Mesenchymal stem cell (in vitro differentiated cells and primary cell): ENCODE data around the gene TAF11L2.
"Not testable (repeated sequence)": the region's sequence is repeated elsewhere in the genome, so short reads cannot be mapped to it uniquely, and the experiment has no call there.

Experiments
- DNase-seq: peaks from one replicate; pipeline ENCODE4 v3.0.0-alpha.2; 2013
- H2AFZ ChIP-seq: one replicate; pipeline ENCODE4 v1.6.1; 2013; ENCODE audit warnings: low read depth, mild to moderate bottlenecking, control low read depth, inconsistent platforms, low read length, moderate library complexity
- H2AK5ac ChIP-seq: 2 replicates; pipeline ENCODE4 v1.6.1; 2013; ENCODE audit warnings: low read length, moderate library complexity, mild to moderate bottlenecking, inconsistent platforms; ENCODE audit not compliant: severe bottlenecking
- H2BK120ac ChIP-seq: one replicate; pipeline ENCODE4 v1.6.1; 2013; ENCODE audit warnings: low read depth, mild to moderate bottlenecking, inconsistent platforms, low read length, moderate library complexity
- H2BK12ac ChIP-seq, 2 experiments: one replicate each; pipeline ENCODE4 v1.6.1; 2013; ENCODE audit warnings: inconsistent platforms in 2 of 2, low read length in 2 of 2, mild to moderate bottlenecking in 2 of 2, moderate library complexity in 2 of 2, control low read depth in 1 of 2
- H2BK15ac ChIP-seq: one replicate; pipeline ENCODE4 v1.6.1; 2013; ENCODE audit warnings: mild to moderate bottlenecking, low read depth, inconsistent platforms; ENCODE audit not compliant: poor library complexity, severe bottlenecking
- H2BK5ac ChIP-seq: 2 replicates; pipeline ENCODE4 v1.6.1; 2013; ENCODE audit warnings: low read depth, mild to moderate bottlenecking, low read length, control low read depth, inconsistent platforms; ENCODE audit not compliant: poor library complexity, severe bottlenecking
- H3K14ac ChIP-seq, 2 experiments: one replicate each; pipeline ENCODE4 v1.6.1; 2013; ENCODE audit warnings: inconsistent platforms in 2 of 2, low read length in 2 of 2, control low read depth in 1 of 2, mild to moderate bottlenecking in 1 of 2, moderate library complexity in 1 of 2
- H3K18ac ChIP-seq, 2 experiments: one replicate each; pipeline ENCODE4 v1.6.1; 2013; ENCODE audit warnings: inconsistent platforms in 2 of 2, low read length in 2 of 2, control low read depth in 1 of 2, low read depth in 1 of 2, mild to moderate bottlenecking in 1 of 2
- H3K23ac ChIP-seq, 2 experiments: one replicate each; pipeline ENCODE4 v1.6.1; 2013; ENCODE audit warnings: inconsistent platforms in 2 of 2, low read length in 2 of 2, mild to moderate bottlenecking in 2 of 2, moderate library complexity in 2 of 2, control low read depth in 1 of 2
- H3K27ac ChIP-seq: 2 replicates; pipeline ENCODE4 v1.5.1; 2013; ENCODE audit warnings: mild to moderate bottlenecking, moderate library complexity, low read length, control low read depth, inconsistent platforms; ENCODE audit not compliant: poor library complexity, severe bottlenecking
- H3K27me3 ChIP-seq, 2 experiments: 2 replicates each; pipeline versions ENCODE4 v1.6.1 to v1.7.0; 2013; ENCODE audit warnings: low read length in 2 of 2, mild to moderate bottlenecking in 2 of 2, moderate library complexity in 2 of 2, control low read depth in 1 of 2, inconsistent platforms in 1 of 2; ENCODE audit not compliant: control insufficient read depth in 1 of 2, insufficient read depth in 1 of 2
- H3K36me3 ChIP-seq, 2 experiments: 2 replicates each; pipeline versions ENCODE4 v1.6.1 to v1.7.0; 2013; ENCODE audit warnings: low read length in 2 of 2, control low read depth in 1 of 2, inconsistent platforms in 1 of 2, low read depth in 1 of 2, mild to moderate bottlenecking in 1 of 2; ENCODE audit not compliant: insufficient read depth in 2 of 2, control insufficient read depth in 1 of 2
- H3K4ac ChIP-seq, 2 experiments: one replicate each; pipeline ENCODE4 v1.6.1; 2013; ENCODE audit warnings: inconsistent platforms in 2 of 2, low read length in 2 of 2, mild to moderate bottlenecking in 2 of 2, moderate library complexity in 2 of 2, control low read depth in 1 of 2, low read depth in 1 of 2
- H3K4me1 ChIP-seq: 2 replicates; pipeline ENCODE4 v1.6.1; 2013; ENCODE audit warnings: low read depth, low read length, control low read depth; ENCODE audit not compliant: control insufficient read depth, insufficient read depth
- H3K4me2 ChIP-seq: 2 replicates; pipeline ENCODE4 v1.6.1; 2013; ENCODE audit warnings: low read length, mild to moderate bottlenecking, inconsistent platforms; ENCODE audit not compliant: poor library complexity, severe bottlenecking
- H3K4me3 ChIP-seq, 2 experiments: 2 replicates each; pipeline versions ENCODE4 v1.5.1 to v1.7.0; 2013; ENCODE audit warnings: low read length in 2 of 2, mild to moderate bottlenecking in 2 of 2, control low read depth in 1 of 2, low read depth in 1 of 2; ENCODE audit not compliant: insufficient read depth in 1 of 2
- H3K79me1 ChIP-seq: replicated peaks from 2 replicates; pipeline ENCODE4 v1.6.1; 2013; ENCODE audit warnings: mild to moderate bottlenecking, control low read depth, low read length, inconsistent platforms; ENCODE audit not compliant: poor library complexity, severe bottlenecking
- H3K9ac ChIP-seq: 2 replicates; pipeline ENCODE4 v1.7.0; 2013; ENCODE audit warnings: mild to moderate bottlenecking, low read length, moderate library complexity
- H3K9me3 ChIP-seq: 2 replicates; pipeline ENCODE4 v1.7.0; 2013; ENCODE audit warnings: mild to moderate bottlenecking, low read length; ENCODE audit not compliant: control insufficient read depth
- H4K8ac ChIP-seq: one replicate; pipeline ENCODE4 v1.6.1; 2013; ENCODE audit warnings: inconsistent platforms, mild to moderate bottlenecking, low read length, moderate library complexity
- H4K91ac ChIP-seq: one replicate; pipeline ENCODE4 v1.6.1; 2013; ENCODE audit warnings: mild to moderate bottlenecking, low read length, inconsistent platforms
- WGBS: methylation state at CpG from one replicate; pipeline ENCODE4 v1.1.7; 2013; ENCODE audit warnings: mixed read lengths; 5-methylcytosine and 5-hydroxymethylcytosine counted together

TAF11L2 gene

GRCh38 chr5:17461793-17462192, 36.2 kb upstream of the TAF11L2 start:
- H2BK5ac ChIP-seq, result no peak overlapping the region
- no peak overlapping the region for H2BK120ac ChIP-seq
- no peak overlapping the region for H4K8ac ChIP-seq
- H2AFZ ChIP-seq, result no peak overlapping the region
- no peaks in the 10 kb centered on the region for H3K27me3 ChIP-seq
- no peak overlapping the region for H3K23ac ChIP-seq
- no peak overlapping the region for H3K4me2 ChIP-seq
- H3K79me1 ChIP-seq, result no peaks in the 10 kb centered on the region
- H3K9me3 ChIP-seq, result no peaks in the 10 kb centered on the region
- H3K36me3 ChIP-seq, result no peaks in the 10 kb centered on the region
- H2BK12ac ChIP-seq, result no peak overlapping the region
- no peak overlapping the region for H3K4me3 ChIP-seq
- H3K4me1 ChIP-seq, result no peaks in the 10 kb centered on the region
- no peak overlapping the region for H3K27ac ChIP-seq
- no peak overlapping the region for H3K14ac ChIP-seq
- no peak overlapping the region for H2BK15ac ChIP-seq
- H3K9ac ChIP-seq, result no peak overlapping the region
- no peak for DNase-seq
- H4K91ac ChIP-seq, result no peak overlapping the region
- H2AK5ac ChIP-seq, result no peak overlapping the region
- 93% methylated on average over 6 of the region's 6 CpGs for WGBS
- no peak overlapping the region for H3K18ac ChIP-seq
- no peak overlapping the region for H3K4ac ChIP-seq

- Histone ChIP-seq H2AK5ac (no peak overlapping the region), H2BK12ac (no peak overlapping the region), H2BK120ac (no peak overlapping the region), H4K8ac (no peak overlapping the region), H3K23ac (no peak overlapping the region), H2AFZ (no peak overlapping the region), H3K27ac (no peak overlapping the region), H4K91ac (no peak overlapping the region), H2BK5ac (no peak overlapping the region), H2BK15ac (no peak overlapping the region), H3K9me3 (no peaks in the 10 kb centered on the region), H3K4me2 (no peak overlapping the region), H3K4me1 (no peaks in the 10 kb centered on the region), H3K9ac (no peak overlapping the region), H3K79me1 (no peaks in the 10 kb centered on the region), H3K4ac (no peak overlapping the region), H3K36me3 (no peaks in the 10 kb centered on the region), H3K18ac (no peak overlapping the region), H3K27me3 (no peaks in the 10 kb centered on the region), H3K14ac (no peak overlapping the region), H3K4me3 (no peak overlapping the region)
- no peak for DNase-seq
- WGBS, result 69% methylated on average over 5 of the region's 5 CpGs
Observed at GRCh38 chr5:17463653-17464052, 34.4 kb upstream of the TAF11L2 start.

- H3K9me3 ChIP-seq, result no peaks in the 10 kb centered on the region
- H3K18ac ChIP-seq, result no peak overlapping the region
- no peak overlapping the region for H3K23ac ChIP-seq
- no peak overlapping the region for H2BK5ac ChIP-seq
- H3K79me1 ChIP-seq, result no peaks in the 10 kb centered on the region
- H2BK12ac ChIP-seq, result no peak overlapping the region
- H3K9ac ChIP-seq, result no peak overlapping the region
- no peak overlapping the region for H3K4me3 ChIP-seq
- H3K14ac ChIP-seq, result no peak overlapping the region
- no peak overlapping the region for H2AFZ ChIP-seq
- H3K4me1 ChIP-seq, result no peaks in the 10 kb centered on the region
- H2BK15ac ChIP-seq, result no peak overlapping the region
- no peak overlapping the region for H3K4ac ChIP-seq
- no peaks in the 10 kb centered on the region for H3K27me3 ChIP-seq
- no peaks in the 10 kb centered on the region for H3K36me3 ChIP-seq
- no peak overlapping the region for H4K91ac ChIP-seq
- no peak overlapping the region for H3K27ac ChIP-seq
- H2BK120ac ChIP-seq, result no peak overlapping the region
- no peak overlapping the region for H3K4me2 ChIP-seq
- DNase-seq, result no peak
- H4K8ac ChIP-seq, result no peak overlapping the region
- H2AK5ac ChIP-seq, result no peak overlapping the region
Observed at GRCh38 chr5:17470064-17470463, 28.0 kb upstream of the TAF11L2 start.

DNA sequence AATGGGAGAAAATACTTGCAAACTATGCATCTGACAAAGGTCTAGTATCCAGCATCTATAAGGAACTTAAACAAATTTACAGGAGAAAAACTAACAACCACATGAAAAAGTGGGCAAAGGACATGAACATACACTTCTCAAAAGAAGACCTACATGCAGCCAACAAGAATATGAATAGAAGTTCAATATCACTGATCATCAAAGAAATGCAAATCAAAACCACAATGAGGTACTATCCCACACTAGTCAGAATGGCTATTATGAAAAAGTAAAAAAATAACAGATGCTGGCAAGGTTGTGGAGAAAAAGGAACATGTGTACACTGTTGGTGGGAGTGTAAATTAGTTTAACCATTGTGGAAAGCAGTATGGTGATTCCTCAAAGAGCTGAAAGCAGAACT, 23.0 kb upstream of the TAF11L2 start:
- H3K9ac ChIP-seq, H2BK120ac ChIP-seq, H2AFZ ChIP-seq, H3K79me1 ChIP-seq, H3K4me3 ChIP-seq, H3K4me1 ChIP-seq, H3K18ac ChIP-seq, H2BK12ac ChIP-seq, H3K36me3 ChIP-seq, H3K27ac ChIP-seq, H2AK5ac ChIP-seq, H4K91ac ChIP-seq, H3K4ac ChIP-seq, H2BK15ac ChIP-seq, H3K4me2 ChIP-seq, H3K27me3 ChIP-seq, H3K23ac ChIP-seq, H3K14ac ChIP-seq, DNase-seq, H4K8ac ChIP-seq, H2BK5ac ChIP-seq, H3K9me3 ChIP-seq: not testable (repeated sequence)
